ENCODE data around the gene XPNPEP1.

Gene XPNPEP1

DNA sequence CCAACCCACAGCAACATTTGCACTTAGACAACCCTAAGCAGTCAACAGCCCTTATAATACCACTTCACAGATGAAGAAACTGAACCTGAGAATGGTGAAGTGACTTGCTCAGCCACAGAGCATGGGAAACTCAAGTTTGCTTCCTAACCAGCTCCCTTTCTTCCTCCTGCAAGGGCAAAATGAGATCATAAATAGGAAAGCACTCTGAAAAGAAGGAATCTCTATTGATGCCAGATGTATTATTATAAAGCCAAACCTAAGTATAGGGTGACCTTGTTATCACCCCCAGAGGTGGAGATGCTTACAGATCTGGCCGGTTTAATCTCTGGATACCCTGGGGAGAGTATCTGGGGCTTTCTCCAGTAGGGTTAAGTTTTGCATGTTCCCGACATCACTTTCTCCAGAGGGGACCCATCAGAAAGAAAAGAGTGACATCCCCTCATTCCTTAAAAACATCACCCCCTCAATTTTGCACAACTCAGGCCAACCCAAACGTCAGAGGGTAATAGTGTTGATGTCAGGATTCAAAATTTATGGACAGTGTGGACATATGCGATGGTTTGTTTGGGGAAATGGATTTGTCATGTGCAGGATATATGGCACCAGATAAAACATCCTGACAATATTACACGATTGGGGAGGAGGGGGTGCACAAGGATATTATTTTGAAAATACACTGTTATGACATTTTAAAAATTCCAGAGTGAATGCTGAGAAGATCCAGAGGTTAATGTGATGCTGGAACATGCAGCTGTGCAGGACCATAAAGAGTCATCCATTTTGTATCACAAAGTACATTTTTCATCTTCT, 24.0 kb upstream of the XPNPEP1 start:
- DNase-seq (ENCODE audit: low spot score) = no peak

GRCh38 chr10:109946680-109947079, 23.4 kb upstream of the XPNPEP1 start:
- no peak for DNase-seq (ENCODE audit: low spot score)

DNA sequence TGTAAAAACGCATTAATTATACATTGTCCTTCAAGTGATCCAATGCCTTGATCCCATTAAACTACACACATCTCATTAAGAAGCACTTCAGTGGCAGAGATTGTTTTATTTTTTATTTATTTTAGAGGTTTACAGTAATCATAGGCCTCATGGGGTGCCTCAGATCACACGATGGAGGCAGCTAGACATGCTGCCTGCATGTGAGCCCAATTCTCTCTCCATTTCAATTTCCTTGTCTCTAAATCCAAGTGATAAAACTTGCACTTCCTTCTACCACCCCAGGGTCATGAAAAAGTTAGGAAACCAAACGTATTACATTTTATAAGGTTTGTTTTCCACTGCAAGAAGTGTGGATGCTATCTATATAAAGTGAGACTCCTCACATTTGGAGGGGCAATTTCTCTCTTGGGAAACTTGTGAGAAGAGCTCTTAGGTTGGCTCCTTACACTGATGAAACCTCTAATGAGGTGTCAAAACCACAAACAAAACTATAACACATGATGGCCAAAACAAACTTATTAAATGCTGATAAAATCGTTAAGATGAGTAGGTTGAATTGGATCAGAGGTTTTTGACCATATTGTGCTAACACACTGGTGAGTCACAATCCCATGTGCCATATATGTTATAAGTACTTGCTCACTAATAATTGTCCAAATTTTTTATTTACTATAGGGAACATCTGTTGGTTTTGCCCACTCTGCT, 22.3 kb upstream of the XPNPEP1 start:
- no peak for DNase-seq (ENCODE audit: low spot score)

DNA sequence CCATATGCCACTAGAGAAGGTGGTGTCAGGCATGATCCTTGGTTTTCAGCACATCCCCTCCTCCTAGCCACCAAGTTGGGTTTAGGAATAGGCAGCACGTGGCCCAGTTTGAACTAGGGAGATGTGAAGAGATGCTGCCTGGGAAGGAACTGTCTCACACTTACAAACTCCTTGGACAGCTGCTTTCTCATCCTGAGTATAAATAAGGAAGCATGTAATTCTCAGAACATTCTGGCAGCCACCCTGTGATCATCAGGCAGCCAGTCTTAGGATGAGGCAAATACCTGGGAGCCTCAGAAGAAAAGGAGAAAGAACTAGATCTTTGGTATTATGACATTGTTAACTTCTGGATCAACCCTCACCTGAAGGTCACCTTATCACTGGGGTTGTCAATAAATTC, 21.3 kb upstream of the XPNPEP1 start:
- DNase-seq (ENCODE audit: low spot score) = no peak

DNA sequence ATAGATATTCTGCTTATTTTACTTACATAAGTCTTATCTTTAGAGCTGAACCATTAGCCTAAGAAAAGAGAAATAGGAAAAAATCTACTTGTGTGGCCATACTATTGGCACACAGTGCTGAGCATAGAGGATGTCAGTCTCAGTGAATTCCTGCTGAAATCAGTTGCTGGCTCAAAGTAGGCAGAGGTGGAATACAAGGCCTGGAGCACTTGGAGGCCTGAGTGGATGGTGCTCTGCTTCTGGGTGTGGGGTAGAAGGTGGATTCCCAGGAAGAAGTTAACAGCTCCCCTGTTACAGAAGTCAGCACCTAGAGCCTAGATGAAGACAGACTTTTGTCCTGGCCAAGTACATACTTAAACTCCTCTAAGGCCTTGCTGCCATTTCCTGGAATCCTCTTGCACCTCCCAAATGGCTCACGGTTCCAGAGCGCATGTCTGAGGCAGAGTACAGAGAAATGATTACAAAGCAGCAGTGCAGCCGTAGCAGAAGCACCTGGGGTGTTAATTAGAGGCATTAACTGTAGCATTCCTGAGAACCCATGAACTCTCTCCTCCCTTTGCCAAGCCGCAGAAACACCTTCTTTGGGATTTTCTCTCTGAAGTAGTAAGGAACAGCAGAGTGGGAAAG, 18.0 kb upstream of the XPNPEP1 start:
- DNase-seq (ENCODE audit: low spot score) = no peak

DNA sequence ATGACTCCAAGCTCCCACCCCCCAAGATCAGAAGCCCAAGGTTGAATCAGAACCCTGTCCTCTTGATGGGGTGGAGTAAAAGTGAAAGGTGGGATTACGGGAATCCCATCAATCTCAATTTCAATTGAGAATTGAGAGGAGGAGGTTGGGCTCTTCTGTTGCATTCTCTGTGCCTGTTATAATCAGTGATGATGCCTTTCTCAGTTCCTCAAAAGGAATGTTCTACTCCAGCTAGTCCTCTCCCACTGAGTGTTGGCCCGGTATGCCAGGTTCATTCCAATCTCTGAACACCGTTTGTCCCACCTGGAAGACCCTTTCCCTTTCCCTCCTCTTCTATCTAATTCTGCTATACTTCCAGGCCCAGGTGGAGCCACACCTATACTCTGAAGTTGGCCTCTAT, 17.2 kb upstream of the XPNPEP1 start:
- no peak for DNase-seq (ENCODE audit: low spot score)

DNA sequence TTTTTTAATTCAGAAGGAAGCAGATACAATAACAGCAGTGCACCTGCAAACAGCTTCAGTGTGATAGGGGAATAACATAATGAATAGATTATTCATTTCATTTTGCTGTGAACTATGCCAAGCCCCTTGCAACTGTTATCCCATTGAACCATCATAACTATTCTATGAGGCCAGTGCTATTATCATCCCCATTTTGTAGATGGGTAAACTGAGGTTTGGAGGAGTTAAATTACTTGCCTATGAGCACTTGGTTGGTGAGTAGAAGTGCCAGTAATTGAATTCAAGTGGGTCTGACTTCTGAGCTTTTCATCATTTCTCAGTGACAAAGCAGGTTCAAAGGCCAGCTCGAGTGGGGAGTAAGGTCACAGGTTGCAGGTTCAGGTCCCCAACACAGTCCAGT, 16.8 kb upstream of the XPNPEP1 start:
- no peak for DNase-seq (ENCODE audit: low spot score)

- DNase-seq (ENCODE audit: low spot score) = no peak
Measured at GRCh38 chr10:109939315-109939961, 16.1 kb upstream of the XPNPEP1 start.

DNA sequence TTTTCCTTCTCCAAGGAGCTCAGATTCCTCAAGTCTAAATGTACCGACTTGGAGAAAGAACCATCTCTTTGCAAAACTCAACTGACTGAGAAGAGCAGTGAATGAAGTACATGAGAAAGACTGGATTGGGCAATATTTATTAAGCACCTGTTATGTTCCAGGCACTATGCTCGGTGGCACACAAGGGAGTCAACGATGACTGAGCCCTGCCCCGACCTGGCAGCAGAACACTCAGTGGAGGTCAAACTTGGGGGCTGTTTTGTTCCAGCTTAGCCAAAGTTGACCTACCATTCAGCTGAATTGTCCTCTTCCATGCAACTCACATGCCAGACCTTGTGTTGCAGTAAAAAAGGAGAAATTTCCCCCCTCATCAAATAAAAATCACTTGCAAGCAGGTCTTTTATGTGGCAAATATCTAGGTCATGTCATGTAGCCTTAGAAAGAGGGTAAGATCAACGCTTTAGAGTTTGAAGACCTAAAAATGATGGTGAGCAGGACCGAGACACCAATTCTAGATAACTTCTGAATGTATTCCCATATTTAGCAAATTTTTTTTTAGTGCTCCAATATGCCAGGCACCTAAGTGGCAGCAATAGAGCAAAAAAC, 14.3 kb upstream of the XPNPEP1 start:
- no peak for DNase-seq (ENCODE audit: low spot score)

- DNase-seq (ENCODE audit: low spot score) = no peak
Measured at GRCh38 chr10:109934958-109935793, 11.9 kb upstream of the XPNPEP1 start.

DNA sequence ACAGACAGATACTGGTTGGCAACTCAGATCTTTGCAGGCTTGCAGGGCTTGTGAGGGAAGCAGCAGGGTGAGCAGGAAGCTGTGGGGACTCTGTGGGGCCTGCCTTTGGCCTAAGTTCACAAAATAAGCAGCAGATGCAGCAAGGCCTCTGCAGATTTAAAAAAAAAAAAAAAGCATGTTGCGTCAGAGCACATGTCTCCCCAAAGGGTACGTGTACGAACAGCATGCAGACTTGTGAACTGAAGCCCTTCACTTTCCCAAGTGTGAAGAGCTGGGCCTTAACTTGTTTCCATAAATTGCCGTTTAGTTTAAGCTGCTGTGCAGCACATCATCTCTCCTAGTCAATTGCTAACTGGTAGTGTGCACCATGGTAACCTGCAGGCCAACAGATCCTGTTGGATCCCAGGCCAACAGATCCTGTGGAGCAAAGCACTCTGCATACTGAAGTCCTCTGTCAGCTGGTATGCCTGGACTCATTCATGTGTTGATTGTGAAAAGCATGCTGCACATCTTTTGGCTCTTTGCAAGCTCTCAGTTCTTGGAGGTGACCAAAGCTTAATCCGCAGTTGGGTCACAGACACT, 10.8 kb upstream of the XPNPEP1 start:
- DNase-seq (ENCODE audit: low spot score) = no peak

DNA sequence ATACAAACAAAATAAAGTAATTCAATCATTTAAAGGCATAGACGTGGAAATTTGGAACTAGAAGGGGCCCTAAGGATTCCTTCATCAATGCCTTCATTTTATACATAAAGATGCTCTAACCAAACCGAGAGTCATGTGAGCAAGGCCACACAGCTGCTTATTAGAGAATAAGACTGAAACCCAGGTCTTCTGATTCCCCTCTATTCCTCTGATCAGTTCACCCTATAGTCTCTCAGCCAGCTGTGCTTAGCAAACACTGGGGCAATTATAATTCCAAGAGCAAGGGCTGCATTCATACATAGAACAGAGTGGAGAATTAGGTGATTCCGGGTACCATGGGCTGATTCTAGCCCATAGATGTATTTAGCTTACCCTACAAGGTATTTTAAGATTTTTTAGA, 9.7 kb upstream of the XPNPEP1 start:
- no peak for DNase-seq (ENCODE audit: low spot score)

DNA sequence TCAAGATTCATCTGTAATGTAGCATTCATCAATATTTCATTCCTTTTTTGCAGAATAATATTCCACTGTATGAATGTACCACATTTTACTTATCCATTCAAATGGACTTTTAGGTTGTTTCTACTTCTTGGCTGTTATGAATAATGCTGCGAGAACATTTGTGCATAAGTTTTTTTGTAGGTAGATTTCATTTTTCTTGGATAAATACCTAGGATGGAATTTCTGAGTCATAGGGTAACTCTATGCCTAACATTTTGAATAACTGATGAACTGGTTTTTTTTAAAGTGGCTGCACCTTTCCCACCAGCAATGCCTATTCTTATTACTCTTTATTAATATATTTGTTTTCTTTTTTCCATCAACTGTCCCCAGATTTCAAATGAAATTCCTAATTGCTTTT, 9.1 kb upstream of the XPNPEP1 start:
- no peak for DNase-seq (ENCODE audit: low spot score)

DNA sequence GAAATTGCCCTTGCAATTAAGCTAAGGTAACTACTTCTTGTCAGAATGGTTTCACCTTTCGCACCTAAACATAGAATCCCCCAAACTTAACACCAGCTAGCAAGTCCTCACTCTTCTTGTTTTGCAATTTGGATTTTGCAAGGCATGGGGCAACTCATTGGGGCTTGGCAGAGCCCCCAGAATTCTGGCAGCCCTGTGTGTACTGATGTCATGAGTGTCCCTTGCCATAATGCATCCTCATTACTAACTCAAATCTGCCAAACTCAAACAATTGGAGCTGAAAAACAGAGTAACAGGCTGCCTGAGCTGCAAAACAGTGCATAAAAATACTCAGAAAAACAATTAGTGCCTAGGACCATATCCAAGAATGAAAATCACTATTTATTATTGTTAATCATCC, 7.9 kb upstream of the XPNPEP1 start:
- no peak for DNase-seq (ENCODE audit: low spot score)

GRCh38 chr10:109929501-109930219, 6.3 kb upstream of the XPNPEP1 start:
- no peak for DNase-seq (ENCODE audit: low spot score)

GRCh38 chr10:109928475-109928891, 5.2 kb upstream of the XPNPEP1 start:
- no peak for DNase-seq (ENCODE audit: low spot score)

DNA sequence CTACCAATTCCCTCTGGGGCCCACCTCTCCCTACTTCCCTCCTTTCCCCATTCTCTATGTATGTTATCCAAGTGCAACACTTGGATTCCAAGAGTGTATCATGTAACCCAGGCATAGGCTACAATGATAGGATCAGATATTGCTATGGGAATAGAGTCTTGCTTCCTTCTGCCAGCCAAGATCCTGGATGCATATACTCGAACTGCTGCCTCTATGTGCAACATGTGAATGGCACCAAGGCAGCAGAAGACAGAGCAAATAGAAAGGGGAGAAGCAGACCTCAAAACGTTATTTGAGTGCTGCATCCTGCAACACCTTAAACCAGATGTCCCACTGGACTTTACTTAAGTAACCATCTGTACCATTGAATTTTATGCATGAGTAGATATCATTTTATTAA, 3.5 kb upstream of the XPNPEP1 start:
- DNase-seq (ENCODE audit: low spot score) = no peak

- DNase-seq (ENCODE audit: low spot score) = no peak
Measured at GRCh38 chr10:109926061-109926745, 2.9 kb upstream of the XPNPEP1 start.

- no peak for DNase-seq (ENCODE audit: low spot score)
Measured at GRCh38 chr10:109924967-109925620, 1.8 kb upstream of the XPNPEP1 start.

All from hematopoietic multipotent progenitor cell treated with erythropoietin and hydrocortisone succinate and interleukin-3 and kit ligand, for 17 days (in vitro differentiated cells).